Endothelial cell of umbilical vein (primary cell): ENCODE data around the gene TAF7. TPM values are rescaled to one million over a fixed set of nuclear protein-coding genes. Genes with fewer than 3 reads are reported as not detected.

Experiments
- BruUV-seq: library from RNA; stranded (reverse); fragments of 400-500 nt; replicated peaks from 2 replicates; lab custom pipeline; 2021; lab: Mats Ljungman, UMichigan
- CTCF ChIA-PET: fragments of 300-600, 350-600 bp; sonication (Branson Sonifier 250); formaldehyde crosslinking; loops from one replicate; lab custom pipeline; 2021; ENCODE audit warnings: antibody characterized with exemption, inconsistent platforms; lab: Charles Lee
- POLR2A ChIA-PET: fragments of 300-600, 350-600 bp; sonication (Branson Sonifier 250); formaldehyde crosslinking; loops from one replicate; lab custom pipeline; 2021; ENCODE audit warnings: antibody characterized with exemption, inconsistent platforms; lab: Charles Lee
- DNase-seq: peaks from one replicate; pipeline ENCODE4 v3.0.0-alpha.2; 2011; ENCODE audit warnings: low read depth, low spot score
- FAIRE-seq: peaks from 2 replicates; lab custom pipeline; 2011; peaks lifted over from hg19 to GRCh38; lab: Jason Lieb, UNC
- H2AFZ ChIP-seq: 2 replicates; pipeline ENCODE4 v1.6.0; 2012; ENCODE audit warnings: low read depth, low read length, control low read depth, inconsistent platforms
- H3K27ac ChIP-seq: 2 replicates; pipeline ENCODE4 v1.5.1; 2011; ENCODE audit warnings: low read depth, mild to moderate bottlenecking, control low read depth, low read length, moderate library complexity; ENCODE audit not compliant: insufficient read depth
- H3K27me3 ChIP-seq, 2 experiments: 2 replicates each; pipeline versions ENCODE4 v1.6.0 to v1.6.1; 2011; ENCODE audit warnings: low read length in 2 of 2, mixed read lengths in 1 of 2; ENCODE audit not compliant: control insufficient read depth in 2 of 2, insufficient read depth in 2 of 2
- H3K36me3 ChIP-seq, 2 experiments: 2 replicates in 1 of 2; 3 replicates in 1 of 2; pipeline ENCODE4 v1.5.1; 2011; ENCODE audit warnings: low read length in 2 of 2, mild to moderate bottlenecking in 1 of 2, moderate library complexity in 1 of 2; ENCODE audit not compliant: control insufficient read depth in 2 of 2, insufficient read depth in 2 of 2; ENCODE audit errors: extremely low read depth in 1 of 2
- H3K4me1 ChIP-seq: 3 replicates; pipeline ENCODE4 v1.5.1; 2011; ENCODE audit warnings: mild to moderate bottlenecking, low read length; ENCODE audit not compliant: control insufficient read depth, insufficient read depth; ENCODE audit errors: extremely low read depth
- H3K4me2 ChIP-seq: 2 replicates; pipeline ENCODE4 v1.6.1; 2011; ENCODE audit warnings: low read length, control low read depth, mixed read lengths; ENCODE audit not compliant: insufficient read depth
- H3K4me3 ChIP-seq, 3 experiments: fragments of 200-600 bp in 1 of 3; sonication (generic), shearing (Covaris generic) in 1 of 3; replicated peaks in 1 of 3; 2 replicates each; pipeline ENCODE4 v1.5.1; 2011 to 2016; ENCODE audit warnings: control low read depth in 3 of 3, low read length in 3 of 3, mild to moderate bottlenecking in 2 of 3, inconsistent platforms in 1 of 3, low read depth in 1 of 3, moderate library complexity in 1 of 3; ENCODE audit not compliant: insufficient read depth in 1 of 3
- H3K79me2 ChIP-seq: 2 replicates; pipeline ENCODE4 v1.6.0; 2012; ENCODE audit warnings: low read length, inconsistent platforms; ENCODE audit not compliant: control insufficient read depth, insufficient read depth
- H3K9ac ChIP-seq: replicated peaks from 2 replicates; pipeline ENCODE3; 2011; ENCODE audit warnings: low read length, control low read depth; ENCODE audit not compliant: insufficient read depth; ENCODE audit errors: extremely low read depth
- H3K9me1 ChIP-seq: replicated peaks from 3 replicates; pipeline ENCODE4 v1.6.0; 2011; ENCODE audit warnings: mild to moderate bottlenecking, low read length; ENCODE audit not compliant: control insufficient read depth, insufficient read depth; ENCODE audit errors: extremely low read depth
- H3K9me3 ChIP-seq: replicated peaks from 2 replicates; pipeline ENCODE4 v1.5.1; 2012; ENCODE audit warnings: low read length, inconsistent platforms; ENCODE audit not compliant: control insufficient read depth, insufficient read depth
- H4K20me1 ChIP-seq: replicated peaks from 2 replicates; pipeline ENCODE3; 2011; ENCODE audit warnings: mild to moderate bottlenecking, low read length; ENCODE audit not compliant: control insufficient read depth, insufficient read depth; ENCODE audit errors: extremely low read depth
- CTCF ChIP-seq, 2 donors: IDR thresholded peaks; 1 replicate in 1 of 2; 2 replicates in 1 of 2; pipeline ENCODE4 v1.5.1; 2011; ENCODE audit warnings: low read length in 2 of 2, mild to moderate bottlenecking in 2 of 2, moderate library complexity in 2 of 2, control low read depth in 1 of 2, inconsistent platforms in 1 of 2, low read depth in 1 of 2; ENCODE audit not compliant: insufficient read depth in 1 of 2; ENCODE audit errors: extremely low read depth in 1 of 2
- GATA2 ChIP-seq: IDR thresholded peaks from 2 replicates; pipeline ENCODE4 v1.7.0; 2011; ENCODE audit warnings: low read depth, mild to moderate bottlenecking, moderate library complexity, mixed read lengths, low read length; ENCODE audit not compliant: insufficient read length, insufficient read depth
- MAX ChIP-seq: IDR thresholded peaks from 2 replicates; pipeline ENCODE4 v1.6.1; 2011; ENCODE audit not compliant: insufficient read depth, insufficient read length
- dilution Hi-C: fragments of 300-500 bp; cut with MboI; formaldehyde crosslinking; loops from one replicate; pipeline ENCODE4 v1.15.0; 2019; ENCODE audit warnings: low sequenced_read_pairs; ENCODE audit not compliant: extremely low pct_ligation_motif_present
- intact Hi-C: fragments of 100-400 bp; cut with micrococcal nuclease; formaldehyde crosslinking; loops from one replicate; pipeline ENCODE4 v1.10.0; 2022
- polyA plus RNA-seq, 4 experiments: library from polyadenylated mRNA; depleted of rRNA in 3 of 4; stranded (reverse) in 3 of 4; unstranded in 1 of 4; fragments of >200 nt; gene quantifications; 2 replicates each; pipeline versions ENCODE4 v1.2.1 to v1.2.3, GENCODE V29; 2011 to 2012; ENCODE audit warnings: missing spikeins in 1 of 4
- total RNA-seq: library from RNA; stranded (reverse); gene quantifications from 2 replicates; pipeline ENCODE4 v1.2.3, GENCODE V29; 2021

The TAF7 gene
- total and polyA plus RNA-seq, 2 donors (not counting 3 experiments of a cell fraction or from before 2014, with no cell fraction given) = 21.8 to 62.0 TPM

GRCh38 chr5:141328231-141328630, 7.6 kb upstream of the TAF7 start:
- no TSS peak for BruUV-seq
- DNase-seq = no peak
- H3K4me2 ChIP-seq = no peak overlapping the region
- H3K9me3 ChIP-seq = no peaks in the 10 kb centered on the region
- no peak for FAIRE-seq
- ChIA-PET CTCF (interaction anchor here (1.0 to 3.4 kb wide), 8 partner anchors 9 to 239 kb away, joined by 3 to 33 read pairs (median 5); partner anchors contain the start of genes PCDHGA2, PCDHGA3 and PCDHGB3), POLR2A (no interaction called here)
- dilution Hi-C loops = no loop called here
- H2AFZ ChIP-seq = no peak overlapping the region
- no peaks in the 10 kb centered on the region for H3K9me1 ChIP-seq
- TF ChIP-seq CTCF (IDR thresholded peaks at IDR 0.05; ENCODE audit: extremely low read depth in 1 of 2, insufficient read depth in 1 of 2, low read depth in 1 of 2, low read length in 2 of 2) = no peak
- no peak for TF ChIP-seq MAX
- no peak for TF ChIP-seq GATA2
- H3K4me1 ChIP-seq = no peaks in the 10 kb centered on the region
- no peak overlapping the region for H3K9ac ChIP-seq
- intact Hi-C loops = no loop called here
- H3K79me2 ChIP-seq = no peaks in the 10 kb centered on the region
- H3K4me3 ChIP-seq = no peak overlapping the region
- no peak overlapping the region for H3K27ac ChIP-seq
- H3K27me3 ChIP-seq = peaks cover 20 to 44% of the 10 kb centered on the region in 2 experiments
- no peaks in the 10 kb centered on the region for H3K36me3 ChIP-seq
- no peaks in the 10 kb centered on the region for H4K20me1 ChIP-seq
